Nucleus accumbens (tissue), 56 donors: ENCODE results near the gene POLR3E.
"Not testable (repeated sequence)": the region's sequence is repeated elsewhere in the genome, so short reads cannot be mapped to it uniquely, and the experiment has no call there.

ENCODE experiments used
- DNase-seq, 56 donors: peaks; one replicate each; lab custom pipeline; 2025; lab: John Stamatoyannopoulos, UW

The POLR3E gene

GRCh38 chr16:22356930-22357634 is 59.9 kb downstream of the POLR3E start:
- DNase-seq, result no peak

- DNase-seq, result no peak
Observed at GRCh38 chr16:22357635-22357971, 60.4 kb downstream of the POLR3E start.

GRCh38 chr16:22358000-22358399 is 60.8 kb downstream of the POLR3E start:
- DNase-seq, result no peak

GRCh38 chr16:22359679-22360078 is 62.5 kb downstream of the POLR3E start:
- no peak for DNase-seq

- no peak for DNase-seq
Observed at GRCh38 chr16:22360963-22361659, 63.9 kb downstream of the POLR3E start.

GRCh38 chr16:22364241-22364640 is 67.0 kb downstream of the POLR3E start:
- DNase-seq, result no peak

- no peak for DNase-seq
Observed at GRCh38 chr16:22366371-22366770, 69.2 kb downstream of the POLR3E start.

GRCh38 chr16:22366889-22367288 is 69.7 kb downstream of the POLR3E start:
- no peak for DNase-seq

- not testable (repeated sequence) for DNase-seq
Observed at GRCh38 chr16:22368200-22368826, 71.1 kb downstream of the POLR3E start.

GRCh38 chr16:22369221-22369811 is 72.1 kb downstream of the POLR3E start:
- no peak for DNase-seq

GRCh38 chr16:22370038-22370820 is 73.0 kb downstream of the POLR3E start:
- no peak for DNase-seq

GRCh38 chr16:22372882-22373661 is 75.9 kb downstream of the POLR3E start:
- no peak for DNase-seq

- peak in 23 of 56 donors; percentile 3 to 36 (median 13) for DNase-seq
Observed at GRCh38 chr16:22373662-22374310, 76.6 kb downstream of the POLR3E start.

- DNase-seq, result peak; percentile 69 to 98 (median 94)
Observed at GRCh38 chr16:22374311-22375116, 77.3 kb downstream of the POLR3E start, which contains the start of gene CDR2. TSS of gene CDR2 (minus strand) at chr16:22374619. CDS start at chr16:22374309, 310 bp downstream.

GRCh38 chr16:22375117-22375962 is 78.1 kb downstream of the POLR3E start:
- DNase-seq, result peak in 2 of 56 donors; percentile 21 to 32

GRCh38 chr16:22375963-22376640 is 78.9 kb downstream of the POLR3E start:
- no peak for DNase-seq

GRCh38 chr16:22379656-22380055 is 82.4 kb downstream of the POLR3E start:
- DNase-seq, result no peak
